Esophagus squamous epithelium (tissue), 4 donors: ENCODE measurements around the gene OR2V2.
"Not testable (repeated sequence)": the region's sequence is repeated elsewhere in the genome, so short reads cannot be mapped to it uniquely, and the experiment has no call there.

Source experiments
- POLR2A ChIP-seq, 4 donors: fragments of 450-650 bp; IDR thresholded peaks; one replicate each; pipeline ENCODE4 v1.6.1; 2017; ENCODE audit warnings: antibody characterized with exemption in 4 of 4, mild to moderate bottlenecking in 4 of 4, moderate library complexity in 3 of 4
- TF ChIP-seq, protein P1 (sequence below), 6 experiments: fragments of 450-650 bp in 4 of 6; fragments of 200-600 bp in 2 of 6; sonication (generic) in 2 of 6; IDR thresholded peaks; one replicate each; pipeline ENCODE4 v1.5.1; 2016 to 2019; ENCODE audit warnings: antibody characterized with exemption in 6 of 6, mild to moderate bottlenecking in 4 of 6, moderate library complexity in 4 of 6

DNA sequence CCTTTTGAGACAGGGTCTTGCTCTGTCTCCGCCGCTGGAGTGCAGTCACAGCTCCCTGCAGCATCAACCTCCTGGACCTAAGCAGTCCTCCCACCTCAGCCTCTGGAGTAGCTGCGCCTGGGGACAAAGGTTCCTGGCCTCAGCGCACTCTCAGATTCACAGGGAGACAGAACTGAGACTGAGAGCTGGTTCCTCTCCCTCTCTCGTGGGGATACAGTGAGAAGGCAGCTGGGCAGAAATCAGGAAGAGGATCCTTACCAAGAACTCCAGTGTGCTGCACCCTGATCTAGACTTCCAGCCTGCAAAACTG, 43.2 kb upstream of the OR2V2 start:
- TF ChIP-seq, protein P1, sequence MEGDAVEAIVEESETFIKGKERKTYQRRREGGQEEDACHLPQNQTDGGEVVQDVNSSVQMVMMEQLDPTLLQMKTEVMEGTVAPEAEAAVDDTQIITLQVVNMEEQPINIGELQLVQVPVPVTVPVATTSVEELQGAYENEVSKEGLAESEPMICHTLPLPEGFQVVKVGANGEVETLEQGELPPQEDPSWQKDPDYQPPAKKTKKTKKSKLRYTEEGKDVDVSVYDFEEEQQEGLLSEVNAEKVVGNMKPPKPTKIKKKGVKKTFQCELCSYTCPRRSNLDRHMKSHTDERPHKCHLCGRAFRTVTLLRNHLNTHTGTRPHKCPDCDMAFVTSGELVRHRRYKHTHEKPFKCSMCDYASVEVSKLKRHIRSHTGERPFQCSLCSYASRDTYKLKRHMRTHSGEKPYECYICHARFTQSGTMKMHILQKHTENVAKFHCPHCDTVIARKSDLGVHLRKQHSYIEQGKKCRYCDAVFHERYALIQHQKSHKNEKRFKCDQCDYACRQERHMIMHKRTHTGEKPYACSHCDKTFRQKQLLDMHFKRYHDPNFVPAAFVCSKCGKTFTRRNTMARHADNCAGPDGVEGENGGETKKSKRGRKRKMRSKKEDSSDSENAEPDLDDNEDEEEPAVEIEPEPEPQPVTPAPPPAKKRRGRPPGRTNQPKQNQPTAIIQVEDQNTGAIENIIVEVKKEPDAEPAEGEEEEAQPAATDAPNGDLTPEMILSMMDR (IDR thresholded peaks at IDR 0.05) = not testable (repeated sequence)
- not testable (repeated sequence) for TF ChIP-seq POLR2A (IDR thresholded peaks at IDR 0.05)
